ENCODE measurements around the gene FFAR1.

- TF ChIP-seq TAF1 (IDR thresholded peaks at IDR 0.05; ENCODE audit: borderline replicate concordance, low read depth, low read length) (no peak), POLR2A (IDR thresholded peaks at IDR 0.05; ENCODE audit: low read depth, low read length) (no peak)
These were observed 3.9 kb downstream of the FFAR1 start for GRCh38 chr19:35351411-35352176.

Measured in GM12892 (cell line).